KOPT-K1 (cell line): ENCODE measurements around the gene MOB3B.
"Not testable (repeated sequence)": the region's sequence is repeated elsewhere in the genome, so short reads cannot be mapped to it uniquely, and the experiment has no call there.

Experiments
- H3K27ac ChIP-seq: fragments of 200-600 bp; sonication (generic); 2 replicates; pipeline ENCODE4 v1.5.1; 2016; ENCODE audit warnings: antibody characterized with exemption, mild to moderate bottlenecking, low read depth, low read length; ENCODE audit not compliant: poor library complexity, severe bottlenecking
- H3K36me3 ChIP-seq: fragments of 200-600 bp; sonication (generic); 2 replicates; pipeline ENCODE4 v1.5.1; 2017; ENCODE audit warnings: antibody characterized with exemption, mild to moderate bottlenecking, low read length, moderate library complexity; ENCODE audit not compliant: insufficient read depth
- H3K9me3 ChIP-seq: fragments of 200-600 bp; sonication (generic); 2 replicates; pipeline ENCODE4 v1.5.1; 2017; ENCODE audit warnings: antibody characterized with exemption, low read length, mild to moderate bottlenecking; ENCODE audit not compliant: insufficient read depth, poor library complexity, severe bottlenecking

Gene MOB3B

DNA sequence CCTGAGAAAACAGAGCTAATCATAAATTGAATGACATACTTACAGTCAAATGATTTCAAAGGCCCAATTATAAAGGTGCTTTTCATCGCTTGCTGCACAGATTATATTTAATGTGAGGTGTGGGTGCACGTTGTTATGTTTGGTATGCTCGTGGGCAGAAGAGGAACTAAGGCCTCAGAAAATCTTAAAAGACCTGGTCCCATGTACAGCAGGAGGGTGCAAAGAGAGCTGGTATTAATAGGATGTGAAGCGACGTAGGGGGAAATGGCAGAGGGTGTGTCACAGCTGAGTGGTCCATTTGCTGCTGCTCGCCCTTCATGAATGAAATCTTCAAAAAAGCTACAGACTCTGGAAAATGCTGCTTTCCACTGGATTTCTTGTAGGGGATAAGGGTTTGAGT lies 46.0 kb downstream of the MOB3B start:
- Histone ChIP-seq H3K9me3 (peaks cover 7% of the 10 kb centered on the region), H3K36me3 (no peaks in the 10 kb centered on the region), H3K27ac (no peak overlapping the region)

DNA sequence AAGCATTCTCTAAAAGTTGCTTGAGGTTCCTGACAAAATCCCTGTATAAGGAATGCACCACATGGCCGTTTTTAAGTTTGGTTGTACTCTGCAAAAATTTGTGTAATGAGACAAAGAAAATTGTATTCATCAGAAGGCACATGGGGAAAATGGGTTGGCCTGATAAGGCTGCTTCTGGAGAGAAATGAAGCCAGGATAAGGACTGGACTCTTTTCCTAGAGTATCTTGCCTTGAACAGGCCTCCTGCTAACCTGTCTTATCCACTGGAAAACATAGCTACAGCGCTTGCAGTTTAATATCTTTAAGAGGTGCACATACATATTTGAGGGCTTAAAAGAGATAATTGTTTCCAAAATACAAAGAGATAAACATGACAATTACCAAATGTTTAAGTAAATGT lies 46.9 kb downstream of the MOB3B start:
- Histone ChIP-seq H3K27ac (no peak overlapping the region), H3K9me3 (peaks cover 8% of the 10 kb centered on the region), H3K36me3 (no peaks in the 10 kb centered on the region)

DNA sequence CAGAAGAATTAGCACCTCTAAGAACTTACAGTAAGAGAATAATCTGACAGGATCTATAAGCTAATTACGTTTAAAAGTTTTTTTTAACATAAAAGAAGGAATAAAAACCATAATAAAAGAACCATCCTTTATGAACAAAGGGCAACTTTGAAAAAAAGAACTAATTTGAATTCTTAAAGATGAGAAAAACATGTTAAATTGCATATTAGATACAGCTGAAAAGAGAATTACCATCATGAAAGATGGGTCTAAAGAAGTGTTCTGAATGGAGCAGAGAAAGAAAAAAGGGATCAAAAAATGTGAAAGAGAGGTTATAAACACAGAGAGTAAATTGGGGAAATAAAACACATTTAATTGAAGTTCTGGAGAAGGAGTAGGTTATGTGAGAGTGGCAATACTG lies 51.3 kb downstream of the MOB3B start:
- Histone ChIP-seq H3K9me3 (peaks cover 8% of the 10 kb centered on the region), H3K36me3 (no peaks in the 10 kb centered on the region), H3K27ac (no peak overlapping the region)

GRCh38 chr9:27476870-27477515 lies 52.6 kb downstream of the MOB3B start:
- H3K9me3 ChIP-seq, result peaks cover 8% of the 10 kb centered on the region
- no peak overlapping the region for H3K27ac ChIP-seq
- H3K36me3 ChIP-seq, result no peaks in the 10 kb centered on the region

DNA sequence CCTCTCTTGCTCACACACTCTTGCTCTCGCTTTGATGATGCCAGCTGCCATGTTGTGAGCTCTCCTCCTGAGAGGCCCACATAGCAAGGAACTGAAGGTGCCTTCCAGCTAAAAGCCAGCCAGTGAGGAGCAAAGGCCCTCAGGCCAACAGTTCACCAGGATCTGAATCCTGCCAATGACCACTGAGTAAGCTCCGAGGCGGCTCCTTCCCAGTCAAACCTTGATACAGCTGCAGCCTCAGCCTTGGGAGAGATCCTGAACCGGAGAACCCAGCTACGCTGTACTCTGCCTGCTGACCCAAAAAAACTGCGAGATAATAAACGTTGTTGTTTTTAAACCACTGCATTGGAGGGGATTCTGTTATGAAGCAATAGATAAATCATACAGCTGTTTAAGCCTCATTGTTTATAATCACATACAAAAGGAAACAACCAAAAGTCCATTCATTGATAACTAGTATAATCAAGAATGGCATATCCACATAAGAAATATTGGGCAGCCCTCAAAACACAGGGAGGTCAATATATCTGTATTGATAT lies 54.5 kb downstream of the MOB3B start:
- no peaks in the 10 kb centered on the region for H3K36me3 ChIP-seq

GRCh38 chr9:27474305-27474704 lies 55.3 kb downstream of the MOB3B start:
- Histone ChIP-seq H3K9me3 (peaks cover 8% of the 10 kb centered on the region), H3K36me3 (no peaks in the 10 kb centered on the region), H3K27ac (no peak overlapping the region)

More for the DNA sequence above, 54.5 kb downstream of the MOB3B start:
- no peak overlapping the region for H3K27ac ChIP-seq
- peaks cover 8% of the 10 kb centered on the region for H3K9me3 ChIP-seq

GRCh38 chr9:27473111-27473529 lies 56.5 kb downstream of the MOB3B start:
- Histone ChIP-seq H3K27ac (no peak overlapping the region), H3K9me3 (no peaks in the 10 kb centered on the region), H3K36me3 (no peaks in the 10 kb centered on the region)

GRCh38 chr9:27472195-27472594 lies 57.4 kb downstream of the MOB3B start:
- Histone ChIP-seq H3K36me3 (no peaks in the 10 kb centered on the region), H3K27ac (no peak overlapping the region), H3K9me3 (no peaks in the 10 kb centered on the region)

DNA sequence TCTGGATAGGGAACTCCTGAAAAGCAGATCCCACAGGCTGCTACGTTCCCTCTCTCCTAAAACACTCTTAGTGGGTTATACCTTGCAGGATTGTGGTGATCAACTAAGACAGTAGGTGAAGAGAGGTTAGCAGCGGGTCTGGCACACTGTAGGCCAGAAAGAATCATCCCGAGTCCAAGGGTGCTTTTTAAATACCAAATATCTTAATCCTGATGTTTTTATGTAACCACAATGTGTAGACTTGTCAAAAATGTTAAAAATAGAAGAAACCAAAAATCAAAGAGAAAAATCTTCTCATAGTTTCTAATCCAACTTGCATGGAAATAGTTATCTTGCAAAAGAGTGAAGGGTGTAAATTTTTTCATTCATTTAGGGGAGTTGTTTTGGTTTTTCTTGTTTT lies 57.8 kb downstream of the MOB3B start:
- no peaks in the 10 kb centered on the region for H3K9me3 ChIP-seq
- H3K27ac ChIP-seq, result no peak overlapping the region
- H3K36me3 ChIP-seq, result no peaks in the 10 kb centered on the region

DNA sequence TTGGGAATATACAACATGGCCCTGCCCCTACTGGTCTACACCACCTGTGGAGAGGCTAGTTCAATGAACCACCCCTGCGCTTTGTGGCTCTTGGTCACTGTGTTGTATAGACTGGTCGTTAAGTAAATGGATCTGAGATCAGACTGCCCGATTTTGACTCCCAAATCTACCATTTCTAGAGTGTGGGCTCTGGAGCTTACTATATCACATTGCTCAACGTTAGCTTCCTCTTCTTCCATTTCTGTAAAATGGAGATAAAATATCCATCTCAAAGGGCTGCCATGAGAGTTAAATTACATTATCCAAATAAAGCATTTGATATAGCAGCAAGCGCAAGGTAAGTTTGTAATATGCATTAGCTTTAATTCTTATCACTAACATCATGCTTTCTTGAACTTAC lies 58.2 kb downstream of the MOB3B start:
- Histone ChIP-seq H3K27ac (no peak overlapping the region), H3K9me3 (no peaks in the 10 kb centered on the region), H3K36me3 (no peaks in the 10 kb centered on the region)

- H3K36me3 ChIP-seq, result no peaks in the 10 kb centered on the region
These were observed 59.2 kb downstream of the MOB3B start for GRCh38 chr9:27470291-27470856.

DNA sequence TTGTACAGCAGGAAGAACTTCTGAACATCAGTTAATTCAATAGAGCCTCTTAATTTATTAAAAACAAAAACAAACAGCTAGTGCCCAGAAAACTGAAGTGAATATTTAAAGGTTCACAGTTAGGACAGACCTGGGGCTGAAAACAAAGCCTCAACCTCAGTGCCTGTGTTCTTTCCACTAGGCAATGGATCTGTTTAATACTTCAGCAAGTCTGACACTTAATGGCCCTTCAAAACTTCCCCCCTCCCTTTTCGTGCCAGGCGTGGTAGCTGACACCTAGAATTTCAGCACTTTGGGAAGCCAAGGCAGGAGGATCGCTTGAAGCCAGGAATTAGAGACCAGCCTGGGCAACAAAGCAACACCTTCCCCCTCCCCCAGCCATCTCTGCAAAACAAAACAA lies 60.1 kb downstream of the MOB3B start:
- Histone ChIP-seq H3K36me3 (no peaks in the 10 kb centered on the region), H3K9me3 (no peaks in the 10 kb centered on the region), H3K27ac (no peak overlapping the region)

More at GRCh38 chr9:27470291-27470856, 59.2 kb downstream of the MOB3B start:
- no peak overlapping the region for H3K27ac ChIP-seq
- no peaks in the 10 kb centered on the region for H3K9me3 ChIP-seq

DNA sequence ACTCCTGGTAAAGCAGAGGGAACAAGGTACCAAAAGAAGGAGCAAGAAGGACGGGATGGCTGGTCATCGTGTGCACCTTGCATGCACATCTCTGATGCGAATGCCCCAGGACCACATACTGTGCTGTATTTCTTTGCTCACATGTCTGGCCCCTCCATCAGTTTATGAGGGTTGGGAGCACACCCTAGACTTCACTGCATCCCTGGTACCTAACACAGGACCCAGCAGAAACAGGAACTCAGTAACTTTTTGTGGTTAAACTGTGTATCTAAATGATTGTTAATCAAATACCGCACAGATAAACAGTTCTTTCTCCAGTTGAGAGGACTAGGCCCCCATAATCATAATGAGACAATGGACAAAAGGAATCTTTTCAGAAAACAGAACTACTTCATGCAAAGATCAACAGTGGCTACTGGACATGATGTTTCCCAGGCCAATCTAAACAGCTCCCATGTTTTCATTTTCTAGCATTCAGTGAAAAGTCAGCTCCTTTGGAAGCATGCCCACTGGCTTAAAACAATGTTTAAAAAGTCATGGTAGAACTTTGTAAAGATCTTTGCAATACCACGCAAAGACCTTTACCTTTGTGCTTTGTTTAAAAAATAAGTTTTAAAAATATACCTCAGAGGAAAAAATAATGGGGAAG lies 61.0 kb downstream of the MOB3B start:
- Histone ChIP-seq H3K27ac (no peak overlapping the region), H3K36me3 (no peaks in the 10 kb centered on the region), H3K9me3 (no peaks in the 10 kb centered on the region)

DNA sequence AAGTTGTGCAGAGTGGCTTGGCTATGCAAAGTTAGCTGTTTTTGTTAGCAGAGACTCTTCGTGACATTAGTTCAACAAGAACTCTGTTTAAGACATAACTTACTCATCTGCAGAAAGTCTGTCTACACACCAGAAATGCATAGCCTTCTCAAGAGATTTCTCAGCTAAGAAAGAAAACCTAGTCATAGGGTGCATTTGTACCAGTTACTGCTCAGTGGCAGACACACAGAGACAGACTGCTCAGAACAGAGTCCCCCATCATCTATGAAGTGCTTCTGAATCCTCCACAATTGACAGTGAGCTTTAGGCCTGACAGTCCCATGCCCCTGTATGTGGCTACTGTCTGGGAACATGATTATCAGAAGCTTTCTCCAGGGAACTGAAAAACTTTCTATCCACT lies 61.6 kb downstream of the MOB3B start:
- Histone ChIP-seq H3K9me3 (no peaks in the 10 kb centered on the region), H3K36me3 (no peaks in the 10 kb centered on the region), H3K27ac (no peak overlapping the region)

GRCh38 chr9:27467486-27467885 lies 62.1 kb downstream of the MOB3B start:
- H3K36me3 ChIP-seq, result no peaks in the 10 kb centered on the region
- H3K27ac ChIP-seq, result no peak overlapping the region
- no peaks in the 10 kb centered on the region for H3K9me3 ChIP-seq

DNA sequence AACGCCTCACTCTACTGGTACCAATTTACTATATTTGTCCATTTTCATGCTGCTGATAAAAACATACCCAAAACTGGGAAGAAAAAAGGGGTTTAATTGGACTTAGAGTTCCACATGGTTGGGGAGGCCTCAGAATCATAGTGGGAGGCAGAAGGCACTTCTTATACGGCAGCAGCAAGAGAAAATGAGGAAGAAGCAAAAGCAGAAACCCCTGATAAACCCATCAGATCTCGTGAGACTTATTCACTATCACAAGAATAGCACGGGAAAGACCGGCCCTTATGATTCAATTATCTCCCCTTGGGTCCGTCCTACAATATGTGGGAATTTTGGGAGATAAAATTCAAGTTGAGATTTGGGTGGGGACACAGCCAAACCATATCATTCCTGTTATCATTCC lies 63.1 kb downstream of the MOB3B start:
- not testable (repeated sequence) for H3K27ac ChIP-seq, H3K9me3 ChIP-seq, H3K36me3 ChIP-seq
